SK-N-SH (cell line): ENCODE results near the gene PAPSS2. TPM values are rescaled to one million over a fixed set of nuclear protein-coding genes. Genes with fewer than 3 reads are reported as not detected.

Experiments used
- CTCF ChIA-PET: fragments of 300-600, 350-600 bp; formaldehyde crosslinking; extraction: SDS; loops from one replicate; lab custom pipeline; 2021; lab: Yijun Ruan, JAX
- POLR2A ChIA-PET: fragments of 350-600 bp; sonication (Branson Sonifier 250); formaldehyde crosslinking; extraction: SDS; loops from one replicate; lab custom pipeline; 2020; ENCODE audit warnings: antibody characterized with exemption, inconsistent platforms; lab: Yijun Ruan, JAX
- DNase-seq: peaks from one replicate; pipeline ENCODE4 v3.0.0; 2012
- H2AFZ ChIP-seq: fragments of 200-600 bp; sonication (generic); 2 replicates; pipeline ENCODE4 v1.8.1; 2016; ENCODE audit warnings: antibody characterized with exemption, mild to moderate bottlenecking, low read depth
- H3F3A ChIP-seq: fragments of 200-600 bp; sonication (generic); replicated peaks from 2 replicates; pipeline ENCODE3; 2016; ENCODE audit warnings: antibody characterized with exemption, mild to moderate bottlenecking; ENCODE audit not compliant: insufficient read depth
- H3K27ac ChIP-seq, 2 experiments: fragments of 200-500 bp in 1 of 2; fragments of 200-600 bp in 1 of 2; sonication (Bioruptor generic) in 1 of 2; sonication (generic), shearing (Covaris generic) in 1 of 2; 2 replicates each; pipeline versions ENCODE4 v1.5.1 to v1.6.1; 2014 to 2016; ENCODE audit warnings: low read depth in 2 of 2, inconsistent platforms in 1 of 2, low read length in 1 of 2, mild to moderate bottlenecking in 1 of 2, mixed read lengths in 1 of 2
- H3K27me3 ChIP-seq: fragments of 200-600 bp; sonication (generic), shearing (Covaris generic); 2 replicates; pipeline ENCODE4 v1.6.1; 2016; ENCODE audit warnings: mixed run types; ENCODE audit not compliant: insufficient read depth
- H3K36me3 ChIP-seq, 2 experiments: fragments of 200-500 bp in 1 of 2; fragments of 200-600 bp in 1 of 2; sonication (Bioruptor generic) in 1 of 2; sonication (generic) in 1 of 2; replicated peaks in 1 of 2; 2 replicates each; pipeline versions ENCODE3 to v1.5.1; 2014 to 2016; ENCODE audit warnings: low read length in 1 of 2, mild to moderate bottlenecking in 1 of 2; ENCODE audit not compliant: insufficient read depth in 2 of 2, control insufficient read depth in 1 of 2
- H3K4me1 ChIP-seq, 2 experiments: fragments of 200-500 bp in 1 of 2; fragments of 200-600 bp in 1 of 2; sonication (Bioruptor generic) in 1 of 2; sonication (generic), shearing (Covaris generic) in 1 of 2; 2 replicates each; pipeline versions ENCODE4 v1.5.1 to v1.6.1; 2014 to 2016; ENCODE audit warnings: low read depth in 1 of 2, low read length in 1 of 2, mixed run types in 1 of 2; ENCODE audit not compliant: insufficient read depth in 2 of 2, control insufficient read depth in 1 of 2
- H3K4me2 ChIP-seq: fragments of 200-600 bp; sonication (generic), shearing (Covaris generic); 2 replicates; pipeline ENCODE4 v1.6.1; 2017; ENCODE audit warnings: mixed run types
- H3K4me3 ChIP-seq, 2 experiments: fragments of 200-500 bp in 1 of 2; fragments of 200-600 bp in 1 of 2; sonication (Bioruptor generic) in 1 of 2; sonication (generic), shearing (Covaris generic) in 1 of 2; 2 replicates each; pipeline versions ENCODE4 v1.5.1 to v1.8.1; 2014 to 2016; ENCODE audit warnings: low read depth in 2 of 2, inconsistent platforms in 1 of 2, low read length in 1 of 2, mild to moderate bottlenecking in 1 of 2, mixed read lengths in 1 of 2, moderate library complexity in 1 of 2
- H3K79me2 ChIP-seq: fragments of 200-600 bp; sonication (generic); 2 replicates; pipeline ENCODE4 v1.8.1; 2017; ENCODE audit warnings: mild to moderate bottlenecking; ENCODE audit not compliant: insufficient read depth
- H3K9ac ChIP-seq: fragments of 200-600 bp; sonication (generic); 2 replicates; pipeline ENCODE4 v1.6.1; 2017; ENCODE audit warnings: mixed run types
- H3K9me2 ChIP-seq: fragments of 200-600 bp; sonication (generic); 2 replicates; pipeline ENCODE4 v1.6.1; 2017; ENCODE audit warnings: mixed run types
- H3K9me3 ChIP-seq: fragments of 200-600 bp; sonication (generic); 2 replicates; pipeline ENCODE4 v1.6.1; 2017; ENCODE audit warnings: mixed run types, mild to moderate bottlenecking, moderate library complexity
- H4K20me1 ChIP-seq: fragments of 200-600 bp; sonication (generic); 2 replicates; pipeline ENCODE4 v1.6.1; 2017; ENCODE audit warnings: mild to moderate bottlenecking, mixed run types; ENCODE audit not compliant: insufficient read depth
- CHD2 ChIP-seq: fragments of 150-350 bp; IDR thresholded peaks from 2 replicates; pipeline ENCODE4 v1.6.1; 2018; ENCODE audit warnings: low read length; ENCODE audit not compliant: partially characterized antibody
- CTCF ChIP-seq: fragments of 200-600 bp; sonication (generic); IDR thresholded peaks from 2 replicates; pipeline ENCODE4 v1.6.1; 2017; ENCODE audit warnings: antibody characterized with exemption, mild to moderate bottlenecking, moderate library complexity
- ELF1 ChIP-seq: IDR thresholded peaks from 2 replicates; pipeline ENCODE4 v1.4.0; 2012
- EP300 ChIP-seq, 2 experiments: IDR thresholded peaks; 2 replicates each; pipeline versions ENCODE4 v1.4.0 to v1.6.1; 2012; ENCODE audit warnings: borderline replicate concordance in 1 of 2, low read depth in 1 of 2, low read length in 1 of 2
- FOSL2 ChIP-seq: IDR thresholded peaks from 2 replicates; pipeline ENCODE4 v1.4.0; 2012; ENCODE audit warnings: low read depth, mild to moderate bottlenecking, moderate library complexity, borderline replicate concordance
- FOXM1 ChIP-seq: IDR thresholded peaks from 2 replicates; pipeline ENCODE4 v1.4.0; 2012; ENCODE audit warnings: low read depth, mild to moderate bottlenecking
- IRF3 ChIP-seq: fragments of 150-350 bp; IDR thresholded peaks from 2 replicates; pipeline ENCODE4 v1.6.1; 2016; ENCODE audit warnings: mild to moderate bottlenecking, low read depth, low read length
- RAD21 ChIP-seq: IDR thresholded peaks from 2 replicates; pipeline ENCODE4 v1.6.1; 2012; ENCODE audit warnings: mild to moderate bottlenecking, low read length
- RFX5 ChIP-seq: IDR thresholded peaks from 2 replicates; pipeline ENCODE4 v1.6.1; 2012; ENCODE audit warnings: mild to moderate bottlenecking, improper control_type of control experiment, low read length
- TAF1 ChIP-seq: IDR thresholded peaks from 2 replicates; pipeline ENCODE4 v1.6.1; 2012; ENCODE audit warnings: low read depth, mild to moderate bottlenecking, low read length, moderate library complexity, borderline replicate concordance
- TEAD4 ChIP-seq: IDR thresholded peaks from 2 replicates; pipeline ENCODE4 v1.4.0; 2012; ENCODE audit warnings: mild to moderate bottlenecking, borderline replicate concordance; ENCODE audit not compliant: insufficient read depth
- USF1 ChIP-seq: IDR thresholded peaks from 2 replicates; pipeline ENCODE4 v1.4.0; 2012; ENCODE audit warnings: low read depth, borderline replicate concordance
- USF2 ChIP-seq: fragments of 150-350 bp; IDR thresholded peaks from 2 replicates; pipeline ENCODE4 v1.6.1; 2017; ENCODE audit warnings: antibody characterized with exemption, low read length, low read depth, borderline replicate concordance
- YY1 ChIP-seq: IDR thresholded peaks from 2 replicates; pipeline ENCODE4 v1.4.0; 2012; ENCODE audit warnings: low read depth, mild to moderate bottlenecking
- ZBTB33 ChIP-seq: IDR thresholded peaks from 2 replicates; pipeline ENCODE4 v1.4.0; 2012; ENCODE audit warnings: low read depth, borderline replicate concordance
- WGBS: methylation state at CpG from one replicate; pipeline ENCODE4 v1.1.6; 2017; ENCODE audit warnings: low lambda C conversion rate; 5-methylcytosine and 5-hydroxymethylcytosine counted together
- polyA plus RNA-seq, 3 experiments: library from polyadenylated mRNA; depleted of rRNA; stranded (reverse); fragments of >200 nt; gene quantifications; 2 replicates each; pipeline ENCODE4 v1.2.3, GENCODE V29; 2012

The PAPSS2 gene
- polyA plus RNA-seq, 1 of the 3 experiments (the other 2 are of a cell fraction), result 50.0 TPM

- no peak for DNase-seq
- POLR2A ChIA-PET, result no interaction called here
- Histone ChIP-seq H3F3A (no peaks in the 10 kb centered on the region), H3K4me2 (no peak overlapping the region), H3K4me1 (no peaks in the 10 kb centered on the region), H3K36me3 (no peaks in the 10 kb centered on the region), H3K4me3 (no peak overlapping the region), H2AFZ (no peak overlapping the region), H3K9me2 (no peaks in the 10 kb centered on the region), H3K27me3 (no peaks in the 10 kb centered on the region), H3K9ac (no peak overlapping the region), H3K9me3 (no peaks in the 10 kb centered on the region), H3K27ac (no peak overlapping the region), H4K20me1 (no peaks in the 10 kb centered on the region), H3K79me2 (no peaks in the 10 kb centered on the region)
- no peak for TF ChIP-seq FOXM1
- no peak for TF ChIP-seq TEAD4
- no peak for TF ChIP-seq FOSL2
- TF ChIP-seq TAF1, result no peak
- no peak for TF ChIP-seq USF1
- no peak for TF ChIP-seq YY1
- no peak for TF ChIP-seq ELF1
- no peak for TF ChIP-seq USF2
- TF ChIP-seq RAD21, result no peak
- TF ChIP-seq RFX5, result no peak
- no peak for TF ChIP-seq CTCF
- no peak for TF ChIP-seq EP300 (IDR thresholded peaks at IDR 0.05; ENCODE audit: borderline replicate concordance in 1 of 2, low read depth in 1 of 2, low read length in 1 of 2)
- no peak for TF ChIP-seq CHD2
- WGBS, result 87% methylated on average over 5 of the region's 5 CpGs
- CTCF ChIA-PET, result interaction anchor here (0.6 to 1.6 kb wide), 4 partner anchors 81 to 914 kb away, joined by 3 to 5 read pairs (median 4); no protein-coding TSS in a partner anchor
These were observed 8.7 kb upstream of the PAPSS2 start for GRCh38 chr10:87650838-87651589.

GRCh38 chr10:87651801-87652200 is 7.9 kb upstream of the PAPSS2 start:
- peaks cover 3% of the 10 kb centered on the region for H3F3A ChIP-seq
- no peaks in the 10 kb centered on the region for H3K36me3 ChIP-seq
- ChIA-PET POLR2A (interaction anchor here (0.6 kb wide), 1 partner anchor 119 kb away, joined by 3 read pairs; no protein-coding TSS in a partner anchor), CTCF (interaction anchor here (1.6 kb wide), 1 partner anchor 913 kb away, joined by 5 read pairs; no protein-coding TSS in a partner anchor)
- H4K20me1 ChIP-seq, result no peaks in the 10 kb centered on the region
- no peaks in the 10 kb centered on the region for H3K27me3 ChIP-seq
- H2AFZ ChIP-seq, result no peak overlapping the region
- WGBS, result 79% methylated on average over 6 of the region's 6 CpGs
- no peak overlapping the region for H3K9ac ChIP-seq
- no peak overlapping the region for H3K27ac ChIP-seq
- no peaks in the 10 kb centered on the region; a peak in 1 of 4 replicates for H3K4me1 ChIP-seq
- H3K4me3 ChIP-seq, result no peak overlapping the region
- H3K9me2 ChIP-seq, result no peaks in the 10 kb centered on the region
- TF ChIP-seq ZBTB33 (no peak), ELF1 (no peak), CHD2 (no peak), IRF3 (no peak)
- H3K4me2 ChIP-seq, result no peak overlapping the region
- no peaks in the 10 kb centered on the region for H3K79me2 ChIP-seq
- DNase-seq, result no peak
- H3K9me3 ChIP-seq, result no peaks in the 10 kb centered on the region
